HG03025 (cell line): ENCODE results near the gene LPAR2.
A peak's percentile ranks its signal among the peaks of the same experiment; 100 is the strongest.
"Not testable (repeated sequence)": the region's sequence is repeated elsewhere in the genome, so short reads cannot be mapped to it uniquely, and the experiment has no call there.

ENCODE experiments used
- ATAC-seq: cut with Tn5 transposase; IDR thresholded peaks from one replicate; pipeline ENCODE4 v1.9.1; 2021; ENCODE audit warnings: mild to moderate bottlenecking, moderate library complexity; ENCODE audit not compliant: unreplicated experiment, low FRiP score

The LPAR2 gene

GRCh38 chr19:19633711-19634515, 5.9 kb upstream of the LPAR2 start:
- no peak for ATAC-seq

- no peak for ATAC-seq
Observed at GRCh38 chr19:19632661-19633060, 4.6 kb upstream of the LPAR2 start.

- ATAC-seq: no peak
Observed at GRCh38 chr19:19631346-19631745, 3.3 kb upstream of the LPAR2 start.

DNA sequence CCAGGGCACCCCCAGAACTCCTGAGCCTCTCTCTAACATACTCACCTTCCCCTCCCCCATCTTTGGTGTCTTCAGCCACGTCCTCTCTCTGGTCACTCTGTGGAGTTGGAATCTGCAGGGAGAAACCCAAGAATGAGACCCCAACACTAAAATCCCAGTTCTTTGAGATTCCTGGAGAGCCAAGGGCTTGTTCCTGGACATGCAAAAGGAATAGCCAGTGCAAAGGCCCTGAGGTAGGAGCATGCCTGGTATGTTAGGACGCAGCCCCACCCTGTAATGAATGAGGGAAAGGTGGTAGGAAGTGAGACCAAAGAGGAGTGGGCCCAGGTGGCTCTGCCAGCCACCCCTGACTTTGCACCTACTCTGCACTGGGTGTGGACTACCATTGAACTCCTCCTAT, 2.4 kb upstream of the LPAR2 start:
- no peak for ATAC-seq

- no peak for ATAC-seq
Observed at GRCh38 chr19:19630062-19630414, 2.0 kb upstream of the LPAR2 start.

GRCh38 chr19:19628501-19629134, 598 bp upstream of the LPAR2 start:
- peak; percentile 1 for ATAC-seq

DNA sequence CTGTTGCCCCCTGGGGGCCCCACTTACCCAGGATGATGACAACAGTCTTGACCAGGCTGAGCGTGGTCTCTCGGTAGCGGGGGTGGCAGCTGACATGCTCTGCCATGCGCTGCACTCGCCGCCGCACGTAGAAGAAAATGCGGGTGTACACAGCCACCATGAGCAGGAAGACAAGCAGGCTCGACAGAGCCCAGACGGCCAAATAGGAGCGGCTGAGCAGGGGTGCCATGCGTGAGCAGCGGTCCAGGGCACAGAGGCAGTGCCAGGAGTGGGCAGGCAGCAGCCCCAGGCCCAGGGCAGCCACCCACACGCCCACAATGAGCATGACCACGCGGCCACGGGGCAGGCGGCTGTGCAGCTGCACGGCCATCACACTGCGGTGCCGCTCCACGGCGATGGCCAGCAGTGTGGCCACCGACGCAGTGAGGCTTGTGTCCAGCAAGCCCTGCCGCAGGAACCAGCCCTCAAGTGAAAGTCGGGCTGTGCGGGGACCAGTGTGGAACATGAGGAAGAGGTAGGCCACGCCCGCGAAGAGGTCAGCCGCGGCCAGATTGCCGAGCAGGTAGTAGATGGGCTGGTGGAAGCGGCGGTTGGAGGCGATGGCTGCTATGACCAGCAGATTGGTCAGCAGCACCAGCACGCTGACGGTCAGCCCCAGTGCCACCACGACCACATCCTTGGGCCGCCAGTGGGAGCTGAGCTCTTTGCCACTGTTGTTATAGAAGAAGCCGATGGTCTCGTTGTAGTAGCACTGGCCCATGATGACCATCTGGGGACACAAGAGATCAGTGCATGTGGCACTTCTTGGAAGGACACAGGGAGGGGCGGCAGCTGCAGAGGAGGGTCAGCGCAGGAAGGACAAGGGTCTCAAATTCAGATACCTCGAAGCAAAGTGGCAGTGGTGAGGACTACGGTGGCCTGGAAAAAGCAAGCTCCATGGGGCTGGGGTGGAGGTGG, 1.2 kb downstream of the LPAR2 start:
- no peak for ATAC-seq

DNA sequence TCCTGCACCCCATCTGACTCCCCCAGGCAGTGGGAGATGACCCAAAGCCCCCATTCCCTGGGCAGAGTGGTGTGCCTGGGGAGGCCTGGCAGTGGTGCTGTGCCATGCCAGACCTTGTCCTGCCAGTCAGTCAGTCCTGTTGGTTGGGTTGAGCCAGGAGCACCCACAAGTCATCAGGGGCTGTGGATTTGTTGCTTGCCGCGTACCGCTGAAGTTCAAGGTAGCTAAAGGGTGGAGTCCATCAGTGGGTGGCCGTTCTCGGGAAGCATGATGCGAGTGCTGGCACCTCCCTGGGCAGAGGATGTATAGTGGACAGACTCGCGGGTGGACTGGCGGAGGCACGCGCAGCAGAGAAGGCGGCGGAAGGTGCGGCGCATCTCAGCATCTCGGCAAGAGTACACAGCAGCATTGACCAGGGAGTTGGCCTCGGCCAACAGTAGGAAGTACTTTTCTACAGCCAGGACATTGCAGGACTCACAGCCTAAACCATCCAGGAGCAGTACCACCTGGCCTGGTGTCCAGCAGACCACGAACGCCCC, 3.9 kb downstream of the LPAR2 start:
- ATAC-seq: no peak

DNA sequence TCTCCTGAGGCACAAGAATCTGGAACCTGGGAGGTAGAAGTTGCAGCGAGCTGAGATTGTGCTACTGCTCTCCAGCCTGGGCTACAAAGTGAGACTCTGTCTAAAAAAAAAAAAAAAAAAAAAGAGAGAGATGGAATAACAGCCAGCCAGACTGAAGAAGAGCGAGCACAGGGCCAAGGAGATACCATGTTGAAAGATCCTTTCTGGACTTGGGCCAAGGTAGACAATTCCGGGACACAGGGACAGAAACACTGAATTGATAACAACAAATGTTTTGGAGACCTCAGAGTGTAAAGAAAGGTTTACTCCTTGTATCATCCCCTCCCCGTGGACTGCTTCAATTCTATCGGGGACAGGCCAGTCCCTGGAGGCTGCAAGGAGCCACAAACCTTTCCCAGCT, 4.6 kb downstream of the LPAR2 start:
- ATAC-seq: no peak

DNA sequence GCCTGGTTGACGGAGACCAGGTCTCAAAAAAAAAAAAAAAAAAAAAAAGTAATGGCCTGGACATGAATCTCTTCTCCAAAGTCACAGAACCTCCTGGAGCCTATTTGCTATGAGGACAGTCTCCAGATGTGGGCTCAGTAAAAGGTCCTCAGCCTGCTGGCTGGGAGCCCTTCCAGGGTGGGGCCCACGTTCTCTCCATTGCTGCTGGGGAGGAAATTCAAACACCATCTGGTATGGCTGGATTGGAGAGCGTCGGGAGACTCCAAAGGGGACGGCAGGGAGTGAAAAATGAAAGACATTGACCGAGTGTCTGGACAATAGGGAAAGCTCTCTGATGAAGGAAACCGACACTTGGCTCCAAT, 8.2 kb downstream of the LPAR2 start:
- ATAC-seq: no peak

DNA sequence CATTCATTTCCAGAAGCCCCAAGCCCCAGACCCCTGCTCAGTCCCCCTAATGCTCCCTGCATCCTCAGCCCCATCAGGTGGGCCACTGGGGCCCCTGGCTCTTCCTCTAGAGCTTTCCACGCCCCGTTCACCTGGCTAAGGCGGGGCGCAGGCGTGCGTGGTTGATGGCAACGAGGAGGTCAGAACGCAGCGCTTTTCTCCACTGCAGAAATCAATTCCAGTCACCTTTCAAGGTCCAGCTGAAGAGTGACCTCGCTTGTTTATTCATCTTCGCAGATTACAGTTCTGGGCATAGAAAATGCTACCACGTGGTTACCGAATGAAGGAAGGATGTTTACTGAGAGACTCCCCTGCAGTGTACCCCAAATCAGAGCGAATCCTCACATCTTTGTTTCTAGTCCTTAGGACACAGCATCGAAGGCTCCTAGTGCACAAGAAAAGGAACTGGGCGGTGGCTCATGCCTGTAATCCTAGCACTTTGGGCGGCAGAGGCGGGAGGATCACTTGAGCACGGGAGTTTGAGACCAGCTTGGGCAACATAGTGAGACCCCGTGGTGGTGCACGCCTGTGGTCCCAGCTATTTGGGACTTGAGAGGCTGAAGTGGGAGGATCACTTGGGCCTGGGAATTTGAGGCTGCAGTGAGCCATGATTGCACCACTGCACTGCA, 8.7 kb downstream of the LPAR2 start:
- no peak for ATAC-seq

DNA sequence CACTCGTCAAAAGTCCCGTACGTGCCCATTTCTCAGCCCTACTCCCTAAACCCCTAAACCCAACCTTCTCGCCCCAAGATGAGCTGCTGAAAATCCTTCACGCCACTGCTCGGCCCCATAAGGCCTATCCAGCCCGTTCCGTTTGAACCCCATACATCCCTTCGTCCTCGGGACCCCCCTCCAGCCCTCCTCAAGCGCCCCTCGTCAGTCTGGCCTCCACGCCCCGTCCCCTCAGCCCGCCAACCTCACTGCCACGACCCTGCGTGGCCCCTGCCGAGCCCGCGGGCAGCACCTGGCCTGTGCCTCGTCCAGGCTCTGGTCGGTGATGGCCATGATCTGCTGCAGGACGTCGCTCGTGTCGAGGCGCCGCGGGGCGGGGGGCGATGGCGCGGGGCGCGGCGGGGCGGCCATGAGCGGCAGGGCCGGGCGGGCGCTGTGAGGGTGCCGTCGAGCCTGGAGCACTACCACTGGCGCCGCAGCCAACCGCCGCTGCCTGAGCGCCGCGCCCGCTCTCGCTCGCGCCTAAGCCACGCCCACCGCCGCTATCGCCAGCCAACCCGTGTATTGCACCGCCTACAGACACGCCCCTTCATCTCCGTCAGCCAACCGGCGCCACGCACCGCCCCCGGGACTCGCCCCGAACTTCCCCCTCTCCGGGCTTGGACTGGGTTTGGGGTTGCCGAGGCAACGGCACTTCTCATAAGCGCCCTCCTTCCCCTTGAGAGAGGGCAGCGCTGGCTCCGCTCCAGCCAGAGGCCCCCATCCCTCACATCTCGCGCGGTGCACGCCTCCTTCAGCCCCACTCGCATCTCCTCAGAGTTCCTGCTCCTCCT, 9.6 kb downstream of the LPAR2 start, which contains the start of gene PBX4:
Gene PBX4 (minus strand): TSS at position 469 of the 833 bp plus-strand sequence. CDS start 58 bp downstream, at position 411.
- ATAC-seq: peak; percentile 92

DNA sequence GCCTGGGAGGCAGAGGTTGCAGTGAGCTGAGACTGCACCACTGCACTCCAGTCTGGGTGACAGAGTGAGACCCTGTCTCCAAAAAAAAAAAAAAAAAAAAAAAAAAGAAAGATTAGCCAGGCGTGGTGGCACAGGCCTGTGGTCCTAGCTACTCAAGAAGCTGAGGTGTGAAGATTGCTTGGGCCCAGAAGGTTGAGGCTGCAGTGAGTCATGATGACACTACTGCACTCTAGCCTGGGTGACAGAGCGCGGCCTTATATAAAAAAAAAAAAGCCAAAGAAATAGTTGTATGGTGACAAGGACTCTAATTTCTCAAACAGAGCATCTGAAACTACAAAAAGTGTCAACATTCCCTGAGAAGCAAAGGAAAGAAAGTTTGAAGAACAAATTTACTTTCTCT, 12.9 kb downstream of the LPAR2 start:
- no peak for ATAC-seq

GRCh38 chr19:19613506-19613905, 14.5 kb downstream of the LPAR2 start:
- no peak for ATAC-seq

DNA sequence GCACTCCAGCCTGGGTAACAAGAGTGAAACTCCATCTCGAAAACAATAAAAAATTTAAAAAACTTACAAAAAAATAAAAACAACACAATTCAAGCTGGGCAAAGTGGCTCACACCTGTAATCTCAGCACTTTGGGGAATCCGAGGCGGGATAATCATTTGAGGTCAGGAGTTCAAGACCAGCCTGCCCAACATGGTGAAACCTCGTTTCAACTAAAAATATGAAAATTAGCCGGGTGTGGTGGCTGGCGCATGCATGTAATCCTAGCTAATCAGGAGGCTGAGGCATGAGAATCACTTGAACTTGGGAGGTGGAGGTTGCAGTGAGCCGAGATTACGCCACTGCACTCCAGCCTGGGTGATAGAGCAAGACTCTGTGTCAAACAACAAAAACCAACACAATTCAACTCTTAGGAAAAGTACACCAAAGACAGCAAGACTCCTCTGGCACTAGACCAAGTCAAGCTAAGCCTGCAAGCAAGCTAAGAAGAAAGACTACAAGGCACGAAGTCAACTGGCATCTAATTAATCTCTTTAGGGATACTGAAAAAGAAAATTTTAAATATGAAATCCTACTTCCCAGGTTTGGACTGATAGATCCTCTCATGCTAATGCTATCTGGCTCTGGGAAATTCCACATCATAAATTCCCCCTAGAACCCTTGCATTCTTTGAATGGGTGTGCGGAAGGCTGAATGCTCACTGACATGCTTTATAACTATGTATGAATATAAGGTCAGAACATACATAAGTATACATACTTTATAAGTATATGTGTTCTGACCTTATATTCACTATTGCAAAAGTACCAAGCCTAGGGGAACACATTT, 17.4 kb downstream of the LPAR2 start:
- no peak for ATAC-seq

- ATAC-seq: not testable (repeated sequence)
Observed at GRCh38 chr19:19606686-19607085, 21.3 kb downstream of the LPAR2 start.

- ATAC-seq: no peak
Observed at GRCh38 chr19:19606021-19606420, 22.0 kb downstream of the LPAR2 start.

DNA sequence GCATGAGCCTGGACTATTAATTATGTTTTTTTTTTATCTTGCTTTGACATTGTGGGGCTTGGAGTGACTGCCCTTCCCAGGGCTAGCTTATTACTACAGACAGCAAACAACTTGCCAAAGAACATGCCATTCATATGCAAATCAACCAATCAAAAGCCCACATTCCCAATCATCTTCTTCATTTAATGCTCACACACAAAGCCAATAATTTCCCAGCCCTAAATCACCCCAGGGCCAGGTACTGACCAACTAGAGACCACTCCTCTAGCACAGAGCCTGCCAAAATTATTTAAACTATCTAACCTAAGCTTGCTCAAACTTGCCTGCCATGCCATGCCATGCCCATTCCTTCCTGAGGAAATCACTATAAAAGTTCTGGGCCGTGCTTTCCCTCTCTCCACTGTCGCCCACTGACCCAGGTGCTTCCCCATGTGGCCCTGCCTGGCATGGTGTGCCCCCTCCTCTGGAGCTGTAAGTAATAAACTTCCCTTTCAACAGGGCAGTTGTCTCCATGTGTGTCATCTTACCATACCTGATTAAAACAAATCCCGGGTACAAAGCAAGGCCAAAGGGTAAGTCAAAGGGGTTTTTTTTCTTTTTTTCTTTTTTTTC, 25.2 kb downstream of the LPAR2 start:
- no peak for ATAC-seq
